Measurements from ENCODE around the gene GNPNAT1. TPM values are rescaled to one million over a fixed set of nuclear protein-coding genes. Genes with fewer than 3 reads are reported as not detected.
A peak's percentile ranks its signal among the peaks of the same experiment; 100 is the strongest.

Gene GNPNAT1
- total RNA-seq, 1 experiment from 2014 or later: 33.7 TPM

DNA sequence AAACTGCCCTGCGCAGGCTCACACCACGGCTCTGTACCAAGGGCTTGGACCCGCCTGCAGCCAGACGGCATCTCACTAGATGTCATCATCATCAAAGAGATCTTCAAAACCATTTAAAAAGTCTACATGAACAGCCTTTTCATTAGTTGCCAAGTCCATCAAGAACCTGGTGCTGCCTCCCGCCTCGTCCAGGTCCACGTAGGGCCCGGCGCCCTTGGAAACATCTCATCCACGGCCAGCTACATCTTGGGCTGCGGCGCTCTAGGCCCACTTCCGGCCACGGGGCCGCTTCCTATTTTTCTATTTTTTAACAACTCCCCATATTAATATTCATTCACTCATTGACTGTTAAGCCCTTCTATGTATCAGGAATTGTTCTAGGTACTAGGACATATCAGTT is 7.4 kb upstream of the GNPNAT1 start:
- TF ChIP-seq RAD21 (IDR thresholded peaks at IDR 0.05; ENCODE audit: low read depth) (0 out of 2 replicates have a peak, but pooled peaks have one; percentile 2), POLR2AphosphoS5 (IDR thresholded peaks at IDR 0.05; ENCODE audit: low read depth, low read length) (no peak)
- Histone ChIP-seq H3K4me3 (replicated peaks in 1 of 2; ENCODE audit: low read depth in 1 of 2, low read length in 2 of 2) (no peak overlapping the region), H3K27me3 (ENCODE audit: insufficient read depth, low read length) (no peaks in the 10 kb centered on the region), H3K27ac (ENCODE audit: low read depth, low read length) (no peak overlapping the region), H3K9me3 (ENCODE audit: control insufficient read depth in 1 of 2, insufficient read depth in 1 of 2, low read depth in 1 of 2, low read length in 2 of 2) (no peaks in the 10 kb centered on the region), H3K4me1 (ENCODE audit: control insufficient read depth in 1 of 2, insufficient read depth in 2 of 2, low read length in 2 of 2) (no peaks in the 10 kb centered on the region), H2AFZ (ENCODE audit: low read depth, low read length, poor library complexity, severe bottlenecking) (no peak overlapping the region), H3K9me2 (ENCODE audit: insufficient read depth) (no peaks in the 10 kb centered on the region), H3K9ac (ENCODE audit: low read length) (no peak overlapping the region), H3K36me3 (ENCODE audit: control insufficient read depth in 1 of 2, insufficient read depth in 2 of 2, low read length in 2 of 2) (no peaks in the 10 kb centered on the region), H3K4me2 (ENCODE audit: low read length) (no peak overlapping the region), H4K20me1 (ENCODE audit: insufficient read depth) (no peaks in the 10 kb centered on the region), H3K79me2 (ENCODE audit: insufficient read depth, low read length) (no peaks in the 10 kb centered on the region)
- ATAC-seq: no peak
- no peak for DNase-seq (ENCODE audit: low read depth, low spot score)
- ChIA-PET RAD21 (ENCODE audit: low non-redundant PET in 1 of 2, low total read pairs in 2 of 2, uncharacterized antibody in 2 of 2, unreplicated experiment in 2 of 2) (no interaction called here), CTCF (no interaction called here), POLR2A (no interaction called here)
- intact Hi-C loops (cut with micrococcal nuclease): no loop called here
- no TSS peak for BruUV-seq (replicated peaks)

DNA sequence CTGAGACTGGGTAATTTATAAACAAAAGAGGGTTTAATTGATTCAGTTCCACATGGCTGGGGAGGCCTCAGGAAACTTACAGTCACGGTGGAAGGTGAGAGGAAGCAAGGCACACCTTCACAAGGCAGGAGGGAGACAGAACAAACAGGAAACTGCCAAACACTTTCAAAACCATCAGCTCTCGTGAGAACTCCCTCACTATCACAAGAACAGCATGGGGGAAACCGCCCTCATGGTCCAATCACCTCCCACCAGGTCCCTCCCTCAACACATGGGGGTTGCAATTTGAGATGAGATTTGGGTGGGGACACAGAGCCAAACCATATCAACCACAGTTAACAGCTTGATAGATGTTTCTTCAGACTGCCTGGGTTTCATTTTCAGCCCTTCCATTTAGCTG is 6.2 kb upstream of the GNPNAT1 start:
- Histone ChIP-seq H3K4me3 (replicated peaks in 1 of 2; ENCODE audit: low read depth in 1 of 2, low read length in 2 of 2) (no peak overlapping the region), H3K79me2 (ENCODE audit: insufficient read depth, low read length) (no peaks in the 10 kb centered on the region), H3K36me3 (ENCODE audit: control insufficient read depth in 1 of 2, insufficient read depth in 2 of 2, low read length in 2 of 2) (no peaks in the 10 kb centered on the region), H2AFZ (ENCODE audit: low read depth, low read length, poor library complexity, severe bottlenecking) (no peak overlapping the region), H3K4me2 (ENCODE audit: low read length) (no peak overlapping the region), H3K9ac (ENCODE audit: low read length) (no peak overlapping the region), H3K27me3 (ENCODE audit: insufficient read depth, low read length) (no peaks in the 10 kb centered on the region), H3K9me3 (ENCODE audit: control insufficient read depth in 1 of 2, insufficient read depth in 1 of 2, low read depth in 1 of 2, low read length in 2 of 2) (no peaks in the 10 kb centered on the region), H3K4me1 (ENCODE audit: control insufficient read depth in 1 of 2, insufficient read depth in 2 of 2, low read length in 2 of 2) (peaks cover 0 to 2% of the 10 kb centered on the region in 2 experiments; a peak in 2 of 4 replicates), H3K9me2 (ENCODE audit: insufficient read depth) (no peaks in the 10 kb centered on the region), H4K20me1 (ENCODE audit: insufficient read depth) (no peaks in the 10 kb centered on the region), H3K27ac (ENCODE audit: low read depth, low read length) (no peak overlapping the region)
- intact Hi-C loops (cut with micrococcal nuclease): no loop called here
- CTCF ChIA-PET: no interaction called here
- POLR2A ChIA-PET: no interaction called here
- ATAC-seq: no peak
- DNase-seq (ENCODE audit: low read depth, low spot score): no peak
- RAD21 ChIA-PET (ENCODE audit: low non-redundant PET in 1 of 2, low total read pairs in 2 of 2, uncharacterized antibody in 2 of 2, unreplicated experiment in 2 of 2): no interaction called here
- no TSS peak for BruUV-seq (replicated peaks)
- TF ChIP-seq SP1 (IDR thresholded peaks at IDR 0.05; ENCODE audit: low read depth): no peak
- TF ChIP-seq SIN3A (IDR thresholded peaks at IDR 0.05; ENCODE audit: low read depth): no peak
- no peak for TF ChIP-seq CEBPB (IDR thresholded peaks at IDR 0.05; ENCODE audit: low read depth)
- no peak for TF ChIP-seq SRF (IDR thresholded peaks at IDR 0.05; ENCODE audit: low read depth)
- TF ChIP-seq, protein P1, sequence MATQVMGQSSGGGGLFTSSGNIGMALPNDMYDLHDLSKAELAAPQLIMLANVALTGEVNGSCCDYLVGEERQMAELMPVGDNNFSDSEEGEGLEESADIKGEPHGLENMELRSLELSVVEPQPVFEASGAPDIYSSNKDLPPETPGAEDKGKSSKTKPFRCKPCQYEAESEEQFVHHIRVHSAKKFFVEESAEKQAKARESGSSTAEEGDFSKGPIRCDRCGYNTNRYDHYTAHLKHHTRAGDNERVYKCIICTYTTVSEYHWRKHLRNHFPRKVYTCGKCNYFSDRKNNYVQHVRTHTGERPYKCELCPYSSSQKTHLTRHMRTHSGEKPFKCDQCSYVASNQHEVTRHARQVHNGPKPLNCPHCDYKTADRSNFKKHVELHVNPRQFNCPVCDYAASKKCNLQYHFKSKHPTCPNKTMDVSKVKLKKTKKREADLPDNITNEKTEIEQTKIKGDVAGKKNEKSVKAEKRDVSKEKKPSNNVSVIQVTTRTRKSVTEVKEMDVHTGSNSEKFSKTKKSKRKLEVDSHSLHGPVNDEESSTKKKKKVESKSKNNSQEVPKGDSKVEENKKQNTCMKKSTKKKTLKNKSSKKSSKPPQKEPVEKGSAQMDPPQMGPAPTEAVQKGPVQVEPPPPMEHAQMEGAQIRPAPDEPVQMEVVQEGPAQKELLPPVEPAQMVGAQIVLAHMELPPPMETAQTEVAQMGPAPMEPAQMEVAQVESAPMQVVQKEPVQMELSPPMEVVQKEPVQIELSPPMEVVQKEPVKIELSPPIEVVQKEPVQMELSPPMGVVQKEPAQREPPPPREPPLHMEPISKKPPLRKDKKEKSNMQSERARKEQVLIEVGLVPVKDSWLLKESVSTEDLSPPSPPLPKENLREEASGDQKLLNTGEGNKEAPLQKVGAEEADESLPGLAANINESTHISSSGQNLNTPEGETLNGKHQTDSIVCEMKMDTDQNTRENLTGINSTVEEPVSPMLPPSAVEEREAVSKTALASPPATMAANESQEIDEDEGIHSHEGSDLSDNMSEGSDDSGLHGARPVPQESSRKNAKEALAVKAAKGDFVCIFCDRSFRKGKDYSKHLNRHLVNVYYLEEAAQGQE (IDR thresholded peaks at IDR 0.05; ENCODE audit: low read depth): no peak

Data from HCT116 (cell line).